Adipose tissue (tissue), 3 donors: Measurements from ENCODE around the gene VRK3. TPM values are rescaled to one million over a fixed set of nuclear protein-coding genes. Genes with fewer than 3 reads are reported as not detected.
"Not testable (repeated sequence)": the region's sequence is repeated elsewhere in the genome, so short reads cannot be mapped to it uniquely, and the experiment has no call there.

Experiments used
- H3K27ac ChIP-seq: one replicate; pipeline ENCODE4 v1.5.1; 2013; ENCODE audit warnings: low read depth, low read length
- WGBS, 3 donors: extraction: QIAGEN DNeasy Blood & Tissue Kit; methylation state at CpG; one replicate each; pipeline ENCODE4 v1.1.7; 2013; 5-methylcytosine and 5-hydroxymethylcytosine counted together
- polyA plus RNA-seq, 3 donors: library from polyadenylated mRNA; stranded (reverse); fragments of 200-250 nt; gene quantifications; one replicate each; pipeline ENCODE4 v1.2.3, GENCODE V29; 2013
- donor health status: healthy with polysubstance abuse.
- donor health status: Bipolar disorder and iron deficiency.
- donor health status: healthy.

The VRK3 gene, protein sequence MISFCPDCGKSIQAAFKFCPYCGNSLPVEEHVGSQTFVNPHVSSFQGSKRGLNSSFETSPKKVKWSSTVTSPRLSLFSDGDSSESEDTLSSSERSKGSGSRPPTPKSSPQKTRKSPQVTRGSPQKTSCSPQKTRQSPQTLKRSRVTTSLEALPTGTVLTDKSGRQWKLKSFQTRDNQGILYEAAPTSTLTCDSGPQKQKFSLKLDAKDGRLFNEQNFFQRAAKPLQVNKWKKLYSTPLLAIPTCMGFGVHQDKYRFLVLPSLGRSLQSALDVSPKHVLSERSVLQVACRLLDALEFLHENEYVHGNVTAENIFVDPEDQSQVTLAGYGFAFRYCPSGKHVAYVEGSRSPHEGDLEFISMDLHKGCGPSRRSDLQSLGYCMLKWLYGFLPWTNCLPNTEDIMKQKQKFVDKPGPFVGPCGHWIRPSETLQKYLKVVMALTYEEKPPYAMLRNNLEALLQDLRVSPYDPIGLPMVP
- 10 to 100 TPM; 20.0 to 25.9 (median 25.6) TPM for polyA plus RNA-seq

DNA sequence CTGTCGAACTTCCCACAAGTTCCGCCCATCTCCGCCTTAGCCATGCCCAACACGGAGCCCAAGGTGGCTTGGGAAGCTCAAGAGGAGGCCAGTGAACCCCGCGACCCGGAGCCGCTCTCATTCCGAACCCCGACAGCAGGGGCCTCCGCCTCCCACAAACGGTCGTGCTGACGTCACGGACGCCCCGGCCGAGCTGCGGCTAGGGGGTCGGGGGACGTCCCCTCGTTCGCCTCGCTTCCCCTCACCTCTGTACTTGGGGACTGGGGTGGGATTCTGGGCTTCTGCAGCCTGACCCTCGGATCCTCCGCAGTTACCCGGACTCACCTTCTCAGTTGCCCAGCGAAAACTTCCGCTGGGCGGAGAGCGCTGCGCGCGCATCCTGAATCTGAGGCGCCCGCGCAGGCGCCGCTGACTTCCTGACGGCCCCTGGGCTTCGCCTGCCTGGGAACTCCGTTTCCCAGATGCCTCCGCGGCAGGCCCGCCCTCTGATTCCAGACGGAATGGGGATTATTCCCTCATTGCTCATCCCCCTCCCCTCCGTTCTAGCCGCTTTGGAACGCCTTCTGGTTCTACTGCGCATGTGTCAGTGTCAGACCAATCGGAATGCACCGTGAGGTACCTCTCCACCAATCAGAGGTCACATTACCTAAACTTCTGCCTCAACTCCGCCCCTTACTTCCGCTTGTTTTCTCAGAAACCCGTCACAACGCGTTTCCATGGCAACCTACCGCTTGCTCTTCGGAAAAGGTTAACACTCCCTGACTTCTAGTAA, at the start of gene VRK3:
Gene VRK3, minus strand, starts transcription at position 351 of the 772 bp plus-strand sequence. CDS start 9,210 bp downstream, outside the sequence.
- 0 to 1% (median 0%) methylated on average over 59 of the region's 59 CpGs for whole genome bisulfite sequencing, 3 donors

DNA sequence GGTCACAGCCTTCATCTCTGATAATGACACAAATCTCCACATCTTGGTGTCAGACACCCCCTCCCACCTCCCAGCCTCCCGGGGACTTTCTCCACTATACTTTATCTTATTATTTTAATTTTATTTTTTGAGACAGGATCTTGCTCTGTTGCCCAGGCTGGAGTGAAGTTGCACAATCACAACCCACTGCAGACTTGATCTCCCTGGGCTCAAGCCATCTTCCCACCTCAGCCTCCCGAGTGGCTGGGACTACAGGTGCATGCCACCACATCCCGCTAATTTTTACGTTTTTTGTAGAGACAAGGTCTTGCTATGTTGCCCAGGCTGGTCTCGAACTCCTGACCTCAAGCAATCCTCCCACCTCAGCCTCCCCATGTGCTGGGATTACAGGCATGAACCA, 43.2 kb upstream of the VRK3 start:
- WGBS, 3 donors = 76 to 83% (median 82%) methylated on average over 5 of the region's 5 CpGs
- H3K27ac ChIP-seq = not testable (repeated sequence)

More for the DNA sequence above, at the start of gene VRK3:
- H3K27ac ChIP-seq = peak within 1 kb of the TSS; percentile 19

DNA sequence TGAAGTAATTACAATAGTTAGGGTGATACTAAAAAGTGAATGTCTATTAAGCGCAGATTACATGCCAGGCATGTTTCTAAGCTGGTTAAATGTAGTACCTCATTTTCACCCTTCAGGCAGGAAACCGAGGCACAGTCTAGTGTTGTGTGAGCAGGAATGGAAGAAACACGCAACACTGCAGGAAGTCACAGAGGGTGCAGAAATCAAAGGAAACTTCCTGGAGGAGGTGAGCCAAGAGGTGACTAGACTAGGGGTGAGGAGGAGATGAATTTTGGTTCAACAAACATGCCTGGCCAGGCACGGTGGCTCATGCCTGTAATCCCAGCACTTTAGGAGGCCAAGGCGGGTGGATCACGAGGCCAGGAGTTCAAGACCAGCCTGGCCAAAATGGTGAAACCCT, 42.4 kb upstream of the VRK3 start:
- 74 to 80% (median 75%) methylated on average over 6 of the region's 6 CpGs for WGBS, 3 donors
- H3K27ac ChIP-seq = no peak overlapping the region

DNA sequence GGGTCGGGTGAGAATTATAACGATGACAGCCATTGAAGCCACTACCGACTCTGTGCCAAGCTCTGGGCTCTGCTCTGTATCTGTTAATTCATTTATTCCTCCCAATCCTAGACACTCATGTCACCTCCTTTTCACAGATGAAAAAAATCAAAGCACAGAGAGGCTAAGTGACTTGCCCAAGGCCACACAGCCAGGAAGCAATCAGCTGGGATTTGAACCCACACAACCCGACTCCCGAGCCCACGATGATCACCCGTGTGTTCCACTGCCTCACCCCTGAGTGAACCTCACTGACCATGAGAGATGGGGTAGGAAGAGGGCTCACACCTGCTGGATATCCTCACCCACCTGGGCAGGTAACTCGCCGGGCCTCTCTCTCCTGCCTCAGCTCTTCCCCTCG, 40.8 kb upstream of the VRK3 start:
- WGBS, 3 donors = 80 to 86% (median 81%) methylated on average over 10 of the region's 10 CpGs

DNA sequence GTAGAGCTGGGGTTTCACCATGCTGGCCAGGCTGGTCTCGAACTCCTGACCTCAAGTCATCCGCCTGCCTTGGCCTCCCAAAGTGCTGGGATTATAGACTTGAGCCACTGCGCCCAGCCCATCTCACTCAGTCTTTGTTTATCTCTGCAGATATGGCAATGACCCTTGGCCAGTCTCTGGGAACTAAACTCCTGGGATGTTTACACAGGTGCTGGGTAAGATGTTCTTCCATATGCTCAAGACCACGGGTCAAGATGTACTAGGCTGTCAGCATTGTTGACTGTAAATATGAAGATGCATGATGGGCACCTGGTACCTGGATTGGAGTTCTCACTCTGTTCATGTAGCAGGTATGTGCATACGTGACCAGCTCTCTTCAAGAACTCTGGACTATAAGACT, 36.5 kb upstream of the VRK3 start:
- 49 to 75% (median 74%) methylated on average over 5 of the region's 5 CpGs for WGBS, 3 donors
- no peak overlapping the region for H3K27ac ChIP-seq

More for the DNA sequence above, 40.8 kb upstream of the VRK3 start:
- H3K27ac ChIP-seq = no peak overlapping the region

DNA sequence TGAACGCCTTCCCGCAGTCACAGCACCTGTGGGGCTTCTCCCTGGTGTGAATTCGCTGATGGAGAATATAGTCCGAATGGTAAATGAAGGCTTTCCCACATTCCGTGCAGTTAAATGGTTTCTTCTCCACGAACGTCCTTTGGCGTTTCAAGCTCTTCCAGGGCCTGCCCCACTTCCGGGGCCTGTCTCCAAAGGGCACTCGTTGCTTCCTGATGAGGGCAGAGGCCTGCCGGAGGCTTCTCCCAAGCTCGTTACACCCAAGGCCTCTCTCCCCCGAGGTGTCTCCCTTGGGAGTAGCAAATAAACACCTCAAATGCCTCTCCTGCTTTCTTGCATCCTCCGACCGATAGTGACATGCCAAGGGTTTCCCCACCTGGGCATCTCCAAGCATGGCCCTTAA, 34.9 kb upstream of the VRK3 start:
- H3K27ac ChIP-seq = no peak overlapping the region
- WGBS, 3 donors = 79 to 88% (median 83%) methylated on average over 15 of the region's 15 CpGs

DNA sequence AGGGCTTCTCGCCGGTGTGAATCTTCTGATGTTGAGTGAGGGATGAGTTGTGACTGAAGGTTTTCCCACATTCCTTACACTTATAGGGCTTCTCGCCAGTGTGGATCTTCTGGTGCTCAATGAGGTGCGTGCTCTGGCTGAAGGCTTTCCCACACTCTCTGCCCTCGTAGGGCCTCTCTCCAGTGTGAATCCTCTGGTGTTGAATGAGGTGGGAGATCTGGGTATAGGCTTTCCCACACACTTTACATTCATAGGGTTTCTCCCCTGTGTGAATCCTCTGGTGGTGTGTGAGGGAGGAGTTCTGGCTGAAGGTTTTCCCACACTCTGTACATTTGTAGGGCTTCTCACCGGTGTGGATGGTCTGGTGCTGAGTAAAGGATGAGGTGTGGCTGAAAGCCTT, 33.9 kb upstream of the VRK3 start:
- 80 to 88% (median 87%) methylated on average over 6 of the region's 6 CpGs for WGBS, 3 donors

DNA sequence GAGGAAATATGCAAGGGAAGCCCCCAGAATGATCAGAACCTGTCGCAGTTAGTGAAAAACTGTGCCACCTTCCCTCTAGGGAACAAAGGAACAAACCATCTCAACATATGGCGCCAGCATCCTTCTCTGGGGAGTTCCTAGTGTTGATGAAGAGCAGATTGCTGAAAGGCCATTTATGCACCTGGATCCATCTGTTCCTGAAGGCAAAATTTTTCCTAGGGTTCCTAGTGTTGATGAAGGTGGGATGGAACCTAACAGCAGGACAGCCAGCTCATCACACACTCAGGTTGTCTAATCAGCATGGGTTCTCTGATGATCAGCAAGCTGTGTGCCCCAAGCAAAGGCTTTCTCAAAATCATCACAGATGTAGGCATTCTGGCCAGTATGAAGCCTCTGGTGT, 33.3 kb upstream of the VRK3 start:
- 71 to 91% (median 86%) methylated on average over 2 of the region's 2 CpGs for WGBS, 3 donors
- no peak overlapping the region for H3K27ac ChIP-seq

More for the DNA sequence above, 33.9 kb upstream of the VRK3 start:
- H3K27ac ChIP-seq = no peak overlapping the region

DNA sequence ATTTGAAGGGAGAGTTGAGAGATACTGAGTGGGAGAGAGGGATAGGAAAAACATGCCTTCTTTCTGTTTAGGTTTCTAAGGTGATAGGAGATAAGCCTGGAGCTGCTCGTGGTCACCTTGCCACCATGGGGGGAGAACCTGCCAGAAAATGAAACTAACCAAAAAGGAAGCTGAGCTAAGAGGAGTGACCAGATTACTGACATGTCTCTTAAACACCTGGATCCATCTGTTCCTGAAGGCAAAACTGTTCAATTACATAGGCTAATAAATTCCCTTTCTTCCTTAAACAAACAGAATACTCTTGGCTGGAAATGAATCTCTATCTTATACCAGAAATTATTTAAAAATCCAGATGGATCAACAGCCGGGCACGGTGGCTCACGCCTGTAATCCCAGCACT, 27.9 kb upstream of the VRK3 start:
- H3K27ac ChIP-seq = no peak overlapping the region
- WGBS, 3 donors = 72 to 74% (median 72%) methylated on average over 4 of the region's 4 CpGs

DNA sequence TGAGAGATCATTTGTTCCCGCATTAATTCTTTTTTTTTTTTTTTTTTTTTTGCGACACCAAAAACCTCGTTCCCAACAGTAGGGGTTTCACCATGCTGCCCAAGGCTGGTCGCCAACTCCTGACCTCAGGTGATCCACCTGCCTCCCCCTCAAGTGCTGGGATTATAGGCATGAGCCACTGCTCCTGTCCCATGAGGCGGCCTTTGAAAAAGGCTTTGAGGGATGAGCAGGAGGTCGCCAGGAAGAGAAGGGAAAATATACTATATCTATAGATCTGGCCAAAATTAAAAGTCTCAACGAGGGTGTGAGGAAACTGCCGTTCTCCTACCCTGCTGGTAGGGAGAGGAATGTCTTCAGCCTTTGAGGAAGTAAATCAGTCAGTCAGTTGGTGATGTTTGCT, 26.8 kb upstream of the VRK3 start:
- 68 to 80% (median 79%) methylated on average over 8 of the region's 8 CpGs for WGBS, 3 donors
- no peak overlapping the region for H3K27ac ChIP-seq

DNA sequence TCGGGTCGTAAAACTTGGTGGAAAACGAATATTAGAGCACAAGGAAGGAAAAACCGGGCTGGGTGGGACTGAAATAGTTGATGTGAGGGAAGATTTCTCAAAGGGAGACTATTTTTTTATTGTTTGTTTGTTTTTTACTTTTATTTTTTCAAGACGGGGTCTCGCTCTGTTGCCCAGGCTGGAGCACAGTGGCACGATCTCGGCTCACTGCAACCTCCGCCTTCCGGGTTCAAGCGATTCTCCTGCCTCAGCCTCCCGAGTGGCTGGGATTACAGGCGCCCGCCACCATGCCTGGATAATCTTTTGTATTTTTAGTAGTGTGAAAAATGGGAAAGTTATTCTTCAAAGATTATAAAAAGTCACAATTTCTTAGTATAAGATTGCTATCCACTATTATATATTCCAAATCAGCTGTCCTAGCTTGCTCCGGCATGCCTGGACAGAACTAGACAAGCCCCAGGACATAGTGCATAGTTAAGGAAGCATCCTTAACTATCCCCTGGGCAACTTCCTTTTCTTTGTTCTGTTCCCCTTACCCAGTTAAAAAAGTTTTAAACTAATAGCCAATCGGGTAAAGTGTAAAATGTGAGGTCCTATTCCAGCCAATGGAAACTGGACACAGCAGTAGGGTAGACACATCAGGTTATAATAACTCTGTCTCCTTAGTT, 26.2 kb upstream of the VRK3 start:
- H3K27ac ChIP-seq = not testable (repeated sequence)
- 40 to 47% (median 44%) methylated on average over 16 of the region's 16 CpGs for WGBS, 3 donors

DNA sequence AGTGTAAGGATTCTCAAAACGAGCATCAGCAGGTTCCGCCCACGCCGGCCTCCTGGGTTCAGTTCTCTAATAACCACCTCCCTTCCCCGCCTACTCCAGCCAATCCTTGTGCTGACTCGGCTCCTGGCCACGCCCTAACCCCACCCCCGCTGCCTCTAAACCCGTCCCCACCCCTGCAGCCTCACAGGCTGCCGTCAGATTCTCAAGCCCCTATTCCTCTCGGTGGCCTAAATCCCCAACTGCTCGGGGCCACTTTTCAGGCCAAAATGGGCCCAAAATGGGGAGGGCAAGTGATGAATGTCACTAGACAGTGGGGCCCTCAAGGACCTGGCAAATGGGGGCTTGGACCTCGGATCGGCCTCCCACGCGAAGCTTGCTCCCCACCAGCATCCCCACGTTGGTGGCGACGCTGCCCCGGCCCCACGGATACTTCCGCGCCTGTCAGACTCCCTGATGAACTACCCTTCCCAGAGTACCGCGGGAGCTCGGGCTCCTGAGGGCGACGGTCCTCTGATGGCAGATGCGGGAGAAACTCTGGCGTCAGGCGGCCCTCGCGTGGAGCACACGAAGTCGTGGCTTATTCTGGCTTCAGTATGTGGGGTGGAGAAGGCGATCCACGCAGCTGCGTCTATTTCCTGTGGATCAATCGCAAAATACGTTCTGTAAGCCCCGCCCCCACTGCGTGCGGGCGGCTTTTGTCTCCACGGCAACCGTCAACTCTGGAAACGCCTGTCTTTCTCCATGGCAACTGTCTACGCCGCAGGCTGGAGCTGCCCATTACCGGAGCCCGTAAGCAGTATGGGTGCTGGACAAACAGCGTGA, 25.4 kb upstream of the VRK3 start:
- 2 to 3% (median 2%) methylated on average over 52 of the region's 52 CpGs for WGBS, 3 donors
- no peak overlapping the region for H3K27ac ChIP-seq

DNA sequence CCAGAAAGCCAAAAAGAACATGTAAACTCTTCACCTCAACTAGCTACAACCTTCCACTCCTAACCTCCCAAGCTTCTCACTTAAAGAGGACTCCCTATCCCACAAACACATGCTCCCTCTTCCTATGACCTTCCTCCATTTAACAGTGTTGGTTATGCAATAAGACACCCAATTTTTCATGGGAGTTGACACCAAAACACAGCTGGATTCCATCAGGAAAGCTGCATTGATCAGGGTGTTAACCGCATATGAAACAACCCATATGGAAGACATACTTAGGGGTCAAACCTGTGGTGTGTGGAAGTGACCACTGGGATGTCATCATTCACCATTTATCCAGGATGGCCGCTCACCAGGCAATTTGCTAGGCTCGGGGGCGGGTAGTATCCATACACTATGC, 22.5 kb upstream of the VRK3 start:
- 82 to 96% (median 92%) methylated on average over 4 of the region's 4 CpGs for WGBS, 3 donors
- H3K27ac ChIP-seq = no peak overlapping the region

DNA sequence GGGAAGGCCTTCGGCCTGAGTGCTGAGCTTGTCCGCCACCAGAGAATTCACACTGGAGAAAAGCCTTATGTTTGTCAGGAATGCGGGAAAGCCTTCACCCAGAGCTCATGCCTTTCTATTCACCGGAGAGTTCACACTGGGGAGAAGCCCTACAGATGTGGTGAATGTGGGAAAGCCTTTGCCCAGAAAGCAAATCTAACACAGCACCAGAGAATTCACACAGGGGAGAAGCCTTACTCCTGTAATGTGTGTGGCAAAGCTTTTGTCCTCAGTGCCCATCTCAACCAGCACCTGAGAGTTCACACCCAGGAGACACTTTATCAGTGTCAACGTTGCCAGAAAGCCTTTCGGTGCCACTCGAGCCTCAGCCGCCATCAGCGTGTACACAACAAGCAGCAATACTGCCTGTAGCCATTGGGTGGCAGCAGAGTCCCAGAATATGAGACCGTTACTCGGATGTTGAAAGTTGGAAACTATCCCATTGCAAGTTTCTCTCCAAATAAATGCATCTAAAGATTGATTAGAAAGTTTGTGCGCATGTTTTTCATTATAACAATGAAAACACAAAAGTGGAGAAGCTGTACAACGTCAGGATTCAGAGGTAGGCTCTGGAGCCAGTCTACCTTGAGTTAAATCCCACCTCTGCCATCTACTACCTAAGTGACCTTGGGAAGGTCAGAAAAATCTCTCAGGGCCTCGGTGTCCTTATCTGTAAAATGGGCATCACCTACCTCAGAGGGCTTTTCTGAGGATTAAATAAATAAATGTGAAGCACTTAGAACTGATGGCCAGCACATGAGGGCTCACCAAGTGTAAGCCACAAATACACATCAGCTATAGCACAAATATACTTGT, 21.7 kb upstream of the VRK3 start:
- WGBS, 3 donors = 71 to 78% (median 76%) methylated on average over 14 of the region's 14 CpGs
- H3K27ac ChIP-seq = no peak overlapping the region

DNA sequence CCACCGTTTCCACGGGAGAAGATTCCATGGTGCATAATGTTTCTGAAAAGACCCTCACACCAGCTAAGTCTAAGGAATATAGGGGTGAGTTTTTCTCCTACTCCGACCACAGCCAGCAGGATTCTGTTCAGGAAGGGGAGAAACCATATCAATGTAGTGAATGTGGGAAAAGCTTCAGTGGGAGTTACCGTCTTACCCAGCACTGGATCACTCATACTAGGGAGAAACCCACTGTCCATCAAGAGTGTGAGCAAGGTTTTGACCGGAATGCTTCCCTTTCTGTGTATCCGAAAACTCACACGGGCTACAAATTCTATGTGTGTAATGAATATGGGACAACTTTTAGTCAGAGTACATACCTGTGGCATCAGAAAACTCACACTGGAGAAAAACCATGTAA, 19.8 kb upstream of the VRK3 start:
- WGBS, 3 donors = 97 to 99% (median 99%) methylated on average over 7 of the region's 7 CpGs
- H3K27ac ChIP-seq = no peak overlapping the region

DNA sequence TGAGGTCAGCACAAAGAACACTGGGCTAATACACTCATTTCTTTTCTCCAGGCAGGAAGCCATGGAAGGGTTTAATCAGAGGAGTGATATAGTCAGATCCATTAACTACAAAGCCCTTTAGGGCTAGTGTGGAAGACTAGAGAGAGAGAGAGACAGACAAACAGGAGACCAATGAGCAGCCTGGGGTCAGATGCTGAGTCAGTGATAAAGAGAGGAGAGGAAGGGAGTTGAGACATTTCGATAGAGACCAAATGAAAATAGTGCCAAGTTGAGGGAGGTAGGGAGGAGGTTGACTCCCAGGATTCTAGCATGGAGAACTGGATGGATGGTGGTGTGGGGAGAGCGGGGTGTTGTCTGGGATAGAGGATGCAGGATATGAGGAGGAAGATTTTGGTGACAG, 18.8 kb upstream of the VRK3 start:
- H3K27ac ChIP-seq = no peak overlapping the region
- WGBS, 3 donors = 98 to 100% (median 100%) methylated on average over 2 of the region's 2 CpGs

DNA sequence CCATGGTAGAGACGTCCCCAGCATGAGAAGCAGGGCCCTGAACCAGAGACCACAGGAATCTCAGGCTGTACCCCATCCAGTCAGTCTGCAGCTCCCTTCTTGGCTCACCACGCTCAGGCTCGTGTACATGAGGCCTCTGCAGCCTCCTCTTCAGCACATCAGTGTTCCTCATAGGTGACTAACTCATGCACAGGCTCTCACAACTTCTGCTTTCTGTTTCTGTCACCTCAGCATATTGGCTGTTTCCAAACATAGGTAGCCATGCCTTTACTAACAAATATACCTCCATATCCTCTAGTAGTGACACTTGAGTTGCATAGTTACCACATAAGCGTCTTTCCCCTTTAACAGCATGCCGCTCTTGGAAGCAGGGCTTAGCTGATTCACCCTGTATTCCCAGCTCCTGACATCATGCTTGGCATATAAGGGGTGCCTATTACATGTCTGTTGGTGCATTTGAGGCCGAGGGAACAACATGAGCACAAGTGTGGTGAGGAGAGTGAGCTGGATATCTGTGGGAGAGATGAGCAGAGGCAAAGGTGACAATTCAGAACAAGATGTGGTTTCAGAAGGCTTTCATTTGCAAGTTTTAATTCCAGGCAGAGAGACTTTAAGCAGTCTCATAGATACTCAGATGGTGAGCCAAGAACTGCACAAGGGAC, 17.3 kb upstream of the VRK3 start:
- 96 to 97% (median 97%) methylated on average over 6 of the region's 6 CpGs for WGBS, 3 donors
- no peak overlapping the region for H3K27ac ChIP-seq
